Measurements from ENCODE around the gene ITCH. TPM values are rescaled to one million over a fixed set of nuclear protein-coding genes. Genes with fewer than 3 reads are reported as not detected.

ITCH gene
- total RNA-seq, result 71.3 and 85.4 TPM in 2 replicates

DNA sequence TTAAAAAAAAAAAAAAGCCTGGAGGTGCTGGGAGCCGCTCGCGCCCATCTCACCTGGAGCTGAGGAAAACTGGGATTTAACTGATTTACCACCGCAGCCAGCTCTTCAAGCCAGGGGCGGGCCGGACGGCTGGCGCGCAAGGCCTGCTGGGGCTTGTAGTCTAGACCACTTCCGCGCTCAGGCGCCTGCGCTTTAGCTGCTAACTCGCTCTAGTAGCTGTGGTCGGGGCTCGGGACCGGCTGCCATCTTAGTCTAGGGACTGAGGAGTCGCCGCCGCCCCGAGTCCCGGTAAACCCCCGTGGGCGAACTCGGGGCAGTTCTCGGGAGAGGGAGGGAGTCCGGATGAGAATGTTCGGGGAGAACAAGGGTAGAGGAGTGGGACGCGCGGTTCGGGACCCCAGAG, at the start of gene ITCH:
Gene ITCH, plus strand, starts transcription at position 212 of the 403 bp plus-strand sequence. CDS start 30,539 bp downstream, outside the sequence.

DNA sequence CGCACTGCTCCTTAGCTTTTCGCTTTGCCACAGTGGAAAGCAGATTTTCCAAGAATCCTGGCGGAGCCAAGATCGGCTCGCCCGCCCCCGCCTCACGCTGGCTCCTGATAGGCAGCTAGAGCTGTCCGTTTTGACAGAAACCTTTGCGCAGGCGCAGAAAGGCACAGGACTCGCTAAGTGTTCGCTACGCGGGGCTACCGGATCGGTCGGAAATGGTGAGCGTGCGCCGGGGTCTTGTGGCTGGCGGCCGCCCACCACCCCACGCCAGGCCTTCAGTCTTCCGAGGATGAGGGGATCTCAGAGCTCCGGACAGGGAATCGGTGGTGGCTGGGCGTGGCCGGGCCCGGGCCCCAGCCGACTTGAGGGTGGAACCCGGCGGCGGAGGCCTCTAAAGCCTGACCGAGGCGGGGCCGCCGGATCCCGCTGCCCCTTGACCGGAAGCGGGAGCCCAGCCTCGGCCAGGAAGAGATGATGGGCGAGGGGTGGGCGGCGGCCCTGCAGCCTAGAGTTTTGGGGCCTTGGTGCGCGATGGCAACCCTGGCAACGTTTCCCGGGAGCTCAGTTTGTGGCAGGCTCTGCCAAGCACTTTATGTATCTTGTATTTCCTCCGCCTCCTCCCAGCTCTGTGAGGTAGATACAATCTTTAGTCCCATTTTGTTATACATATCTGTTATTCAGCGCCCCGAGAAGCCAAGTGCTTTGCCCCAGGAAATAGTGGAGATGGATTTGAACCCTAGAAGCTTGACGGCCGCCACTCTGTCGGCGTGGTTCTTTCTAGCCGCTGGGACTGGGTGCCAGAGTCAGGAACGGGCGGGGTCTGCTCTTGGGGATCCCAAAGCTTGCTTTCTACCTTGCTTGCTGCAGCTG, 153.4 kb downstream of the ITCH start, which contains the start of gene DYNLRB1:
Gene DYNLRB1, plus strand, starts transcription at position 176 of the 867 bp plus-strand sequence. Its CDS starts 37 bp downstream, at position 213.

DNA sequence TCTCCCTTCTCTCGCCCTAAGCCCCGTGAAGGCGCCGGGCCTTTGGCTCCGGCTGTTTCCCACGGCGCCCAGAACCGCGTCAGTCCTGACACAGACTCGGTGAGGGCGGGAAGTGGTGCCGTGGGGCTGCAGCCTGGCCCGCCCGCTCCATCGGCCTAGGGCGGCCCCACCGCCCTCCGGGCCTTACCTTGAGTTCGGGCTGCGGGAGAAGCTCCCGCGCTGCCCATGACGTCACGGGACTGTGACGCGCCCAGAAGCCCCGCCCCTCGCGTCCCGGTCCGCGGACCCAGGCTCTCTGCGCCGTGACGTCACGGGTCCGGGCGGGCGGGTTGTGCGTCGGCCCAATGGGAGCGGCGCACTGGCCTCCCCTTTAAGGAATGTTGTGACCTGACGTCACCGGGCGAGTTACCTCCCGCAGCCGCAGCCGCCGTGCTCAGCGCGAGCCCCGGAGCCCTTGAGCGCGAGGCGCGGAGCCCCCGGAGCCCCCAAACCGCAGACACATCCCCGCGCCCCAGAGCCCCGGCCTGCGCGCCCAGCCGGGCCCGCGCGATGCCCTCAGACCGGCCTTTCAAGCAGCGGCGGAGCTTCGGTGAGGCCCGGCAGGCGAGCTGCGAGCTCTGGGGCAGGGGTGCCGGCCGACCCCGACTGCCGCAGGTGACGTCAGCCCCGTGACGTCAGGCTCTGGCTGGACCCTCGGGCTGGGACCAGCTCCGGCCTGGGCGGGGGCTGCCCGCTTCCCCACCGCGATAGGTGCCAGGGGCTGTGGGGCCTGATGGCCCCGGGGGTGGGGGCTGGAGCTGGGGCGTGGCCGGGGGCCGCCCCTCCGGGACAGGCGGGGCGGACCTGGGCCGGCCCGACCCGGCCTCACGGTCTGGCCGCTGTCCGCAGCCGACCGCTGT, 195.5 kb downstream of the ITCH start, which contains the start of gene MAP1LC3A:
Gene MAP1LC3A, plus strand, starts transcription at position 399 of the 899 bp plus-strand sequence. Its CDS starts 151 bp downstream, at position 550.

Other genes starting within 250 kb of the ITCH start
- gene ASIP, start 121.8 kb upstream of the ITCH start, total RNA-seq, result not detected in 2 replicates
- 84.3 and 129 TPM in 2 replicates for gene AHCY, start 59.9 kb upstream of the ITCH start, total RNA-seq
- 28.6 and 29.0 TPM in 2 replicates for gene DYNLRB1, start 153.1 kb downstream of the ITCH start, total RNA-seq
- 10.7 and 20.3 TPM in 2 replicates for gene MAP1LC3A, start 195.4 kb downstream of the ITCH start, total RNA-seq